B cell (primary cell): ENCODE data around the gene KAZN. TPM values are rescaled to one million over a fixed set of nuclear protein-coding genes. Genes with fewer than 3 reads are reported as not detected.

Source experiments
- ATAC-seq: fragments of 200-7000 bp; cut with Tn5 transposase; one replicate; pipeline ENCODE4 v1.10.0; 2021; ENCODE audit warnings: low read depth, mild to moderate bottlenecking, moderate number of reproducible peaks, moderate library complexity
- CTCF ChIA-PET: fragments of 350-600 bp; sonication (Branson Sonifier 250); formaldehyde crosslinking; loops from one replicate; lab custom pipeline; 2021; ENCODE audit warnings: antibody characterized with exemption, inconsistent platforms; lab: Charles Lee
- POLR2A ChIA-PET: fragments of 350-600 bp; sonication (Branson Sonifier 250); formaldehyde crosslinking; loops from one replicate; lab custom pipeline; 2021; ENCODE audit warnings: antibody characterized with exemption; lab: Charles Lee
- DNase-seq: peaks from one replicate; pipeline ENCODE4 v3.0.0; 2013
- H2AFZ ChIP-seq: 2 replicates; pipeline ENCODE4 v1.6.1; 2012; ENCODE audit warnings: mild to moderate bottlenecking, low read depth, low read length; ENCODE audit not compliant: insufficient read depth, poor library complexity, severe bottlenecking
- H3K27ac ChIP-seq, 2 donors: 1 replicate in 1 of 2; 2 replicates in 1 of 2; pipeline ENCODE4 v1.5.1; 2012 to 2013; ENCODE audit warnings: low read length in 2 of 2, mild to moderate bottlenecking in 2 of 2, moderate library complexity in 1 of 2
- H3K27me3 ChIP-seq, 4 experiments: fragments of 200-600 bp in 1 of 4; sonication (generic) in 1 of 4; replicated peaks in 1 of 4; 1 replicate in 2 of 4; 2 replicates in 2 of 4; pipeline versions ENCODE4 v1.6.1 to v1.7.0; 2013 to 2016; ENCODE audit warnings: low read length in 3 of 4, mild to moderate bottlenecking in 2 of 4, mixed read lengths in 1 of 4, moderate library complexity in 1 of 4; ENCODE audit not compliant: insufficient read depth in 4 of 4, control insufficient read depth in 3 of 4; ENCODE audit errors: control extremely low read depth in 1 of 4
- H3K36me3 ChIP-seq, 2 experiments: replicated peaks in 1 of 2; 1 replicate in 1 of 2; 2 replicates in 1 of 2; pipeline versions ENCODE4 v1.6.1 to v1.7.1; 2013; ENCODE audit warnings: low read length in 1 of 2; ENCODE audit not compliant: insufficient read depth in 2 of 2, control insufficient read depth in 1 of 2; ENCODE audit errors: control extremely low read depth in 1 of 2, extremely low read depth in 1 of 2
- H3K4me1 ChIP-seq, 2 donors: fragments of 200-600 bp in 1 of 2; sonication (generic) in 1 of 2; 1 replicate in 1 of 2; 2 replicates in 1 of 2; pipeline versions ENCODE4 v1.5.1 to v1.6.1; 2013 to 2017; ENCODE audit warnings: low read length in 2 of 2; ENCODE audit not compliant: control insufficient read depth in 2 of 2, insufficient read depth in 2 of 2
- H3K4me2 ChIP-seq: replicated peaks from 2 replicates; pipeline ENCODE3; 2012; ENCODE audit warnings: mild to moderate bottlenecking, low read depth, low read length; ENCODE audit not compliant: poor library complexity, severe bottlenecking
- H3K4me3 ChIP-seq, 5 experiments: fragments of 200-600 bp in 1 of 5; sonication (generic) in 1 of 5; 1 replicate in 3 of 5; 2 replicates in 2 of 5; pipeline versions ENCODE4 v1.5.1 to v1.7.0; 2011 to 2016; ENCODE audit warnings: low read length in 4 of 5, mild to moderate bottlenecking in 4 of 5, low read depth in 2 of 5, control low read depth in 1 of 5, moderate library complexity in 1 of 5; ENCODE audit not compliant: insufficient read depth in 1 of 5; ENCODE audit errors: control extremely low read depth in 1 of 5, extremely low read depth in 1 of 5
- H3K79me2 ChIP-seq: fragments of 200-600 bp; sonication (generic); one replicate; pipeline ENCODE4 v1.6.0; 2016; ENCODE audit warnings: low read length; ENCODE audit not compliant: control insufficient read depth, insufficient read depth
- H3K9ac ChIP-seq: fragments of 200-600 bp; sonication (generic); 2 replicates; pipeline ENCODE4 v1.6.1; 2017; ENCODE audit warnings: mild to moderate bottlenecking, low read length, moderate library complexity
- H3K9me3 ChIP-seq, 3 donors: one replicate each; pipeline versions ENCODE4 v1.6.1 to v1.7.1; 2013; ENCODE audit warnings: low read length in 2 of 3; ENCODE audit not compliant: control insufficient read depth in 2 of 3, insufficient read depth in 1 of 3; ENCODE audit errors: control extremely low read depth in 1 of 3
- H4K20me1 ChIP-seq: 2 replicates; pipeline ENCODE4 v1.6.0; 2012; ENCODE audit warnings: mild to moderate bottlenecking, low read length; ENCODE audit not compliant: insufficient read depth, control insufficient read depth, poor library complexity, severe bottlenecking
- H3K27ac Mint-ChIP-seq: one replicate; pipeline ENCODE4 v1.8.0; 2021; ENCODE audit warnings: mixed read lengths
- H3K27me3 Mint-ChIP-seq: one replicate; pipeline ENCODE4 v1.8.0; 2021; ENCODE audit warnings: mixed read lengths
- H3K4me1 Mint-ChIP-seq: one replicate; pipeline ENCODE4 v1.8.0; 2021; ENCODE audit warnings: mixed read lengths
- H3K4me3 Mint-ChIP-seq: one replicate; pipeline ENCODE4 v1.8.0; 2021; ENCODE audit warnings: mixed read lengths
- H3K9me3 Mint-ChIP-seq: one replicate; pipeline ENCODE4 v1.8.0; 2022; ENCODE audit warnings: mixed read lengths; ENCODE audit not compliant: insufficient read depth
- EZH2 ChIP-seq: IDR thresholded peaks from 2 replicates; pipeline ENCODE4 v1.6.1; 2012; ENCODE audit warnings: borderline replicate concordance, low read depth, mild to moderate bottlenecking, moderate library complexity, low read length; ENCODE audit not compliant: insufficient read depth, poor library complexity, severe bottlenecking
- WGBS: methylation state at CpG from one replicate; pipeline ENCODE4 v1.1.5; 2013; ENCODE audit warnings: missing lambda C conversion rate; ENCODE audit not compliant: insufficient coverage; 5-methylcytosine and 5-hydroxymethylcytosine counted together
- intact Hi-C: fragments of 100-400 bp; cut with micrococcal nuclease; formaldehyde crosslinking; loops from one replicate; pipeline ENCODE4 v1.10.0; 2022
- polyA plus RNA-seq: library from polyadenylated mRNA; depleted of rRNA; stranded (reverse); fragments of >200 nt; gene quantifications from 2 replicates; pipeline ENCODE4 v1.2.3, GENCODE V29; 2012
- total RNA-seq, 2 donors: library from RNA; stranded (reverse); fragments of 120-200 nt in 1 of 2; gene quantifications; 1 replicate in 1 of 2; 2 replicates in 1 of 2; pipeline versions ENCODE4 v1.2.3 to v1.2.4, GENCODE V29; 2013 to 2022
- TF ChIP-seq, protein P1 (sequence below): fragments of 200-600 bp; IDR thresholded peaks from one replicate; pipeline ENCODE4 v1.8.0; 2022; ENCODE audit warnings: antibody characterized with exemption, mild to moderate bottlenecking

KAZN gene
- total and polyA plus RNA-seq, 2 donors (not counting 1 experiment from before 2014, with no cell fraction given), result 0.13 to 0.39 TPM

DNA sequence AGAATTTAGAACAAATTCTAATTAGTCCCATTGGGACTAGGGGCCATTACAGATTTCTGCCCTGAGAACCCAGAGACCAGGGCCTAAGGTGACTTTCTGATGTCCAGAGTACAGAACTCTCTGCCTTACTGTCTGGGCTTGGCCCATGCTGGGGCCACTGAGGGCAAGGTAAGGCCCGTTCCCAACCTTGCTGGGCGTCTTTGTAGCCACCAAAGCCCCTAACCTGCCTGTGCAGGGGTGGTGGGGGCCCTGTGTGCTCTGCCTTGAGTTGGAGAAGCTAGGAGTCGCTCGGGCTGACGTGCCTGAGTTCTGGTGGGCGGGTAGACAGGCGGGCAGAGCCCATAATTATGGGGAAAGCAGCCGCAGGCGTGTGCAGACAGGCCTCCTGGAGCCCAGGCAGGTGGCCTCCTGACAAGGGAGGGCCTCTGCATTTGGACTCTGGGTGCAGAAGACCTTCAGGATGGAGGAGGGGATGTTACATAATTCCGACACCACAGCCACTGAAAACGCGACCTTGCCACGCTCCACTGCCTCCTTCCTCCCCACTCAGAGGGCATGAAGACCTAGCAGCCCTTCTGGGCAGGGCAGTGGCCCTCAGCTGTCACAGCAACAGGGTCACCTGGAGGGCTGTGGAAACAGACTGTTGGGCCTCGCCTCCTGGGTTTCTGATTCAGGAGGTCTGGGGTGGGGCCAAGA lies 315.1 kb downstream of the KAZN start:
- no peaks in the 10 kb centered on the region for H3K36me3 ChIP-seq
- TF ChIP-seq, protein P1, sequence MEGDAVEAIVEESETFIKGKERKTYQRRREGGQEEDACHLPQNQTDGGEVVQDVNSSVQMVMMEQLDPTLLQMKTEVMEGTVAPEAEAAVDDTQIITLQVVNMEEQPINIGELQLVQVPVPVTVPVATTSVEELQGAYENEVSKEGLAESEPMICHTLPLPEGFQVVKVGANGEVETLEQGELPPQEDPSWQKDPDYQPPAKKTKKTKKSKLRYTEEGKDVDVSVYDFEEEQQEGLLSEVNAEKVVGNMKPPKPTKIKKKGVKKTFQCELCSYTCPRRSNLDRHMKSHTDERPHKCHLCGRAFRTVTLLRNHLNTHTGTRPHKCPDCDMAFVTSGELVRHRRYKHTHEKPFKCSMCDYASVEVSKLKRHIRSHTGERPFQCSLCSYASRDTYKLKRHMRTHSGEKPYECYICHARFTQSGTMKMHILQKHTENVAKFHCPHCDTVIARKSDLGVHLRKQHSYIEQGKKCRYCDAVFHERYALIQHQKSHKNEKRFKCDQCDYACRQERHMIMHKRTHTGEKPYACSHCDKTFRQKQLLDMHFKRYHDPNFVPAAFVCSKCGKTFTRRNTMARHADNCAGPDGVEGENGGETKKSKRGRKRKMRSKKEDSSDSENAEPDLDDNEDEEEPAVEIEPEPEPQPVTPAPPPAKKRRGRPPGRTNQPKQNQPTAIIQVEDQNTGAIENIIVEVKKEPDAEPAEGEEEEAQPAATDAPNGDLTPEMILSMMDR, result no peak
- no peak for TF ChIP-seq EZH2
- intact Hi-C loops, result no loop called here
- DNase-seq (no peak), ATAC-seq (no peak)
- no peak overlapping the region for H3K27ac ChIP-seq
- no peaks in the 10 kb centered on the region for H3K4me1 Mint-ChIP-seq
- H3K4me2 ChIP-seq, result no peak overlapping the region
- no peaks in the 10 kb centered on the region for H3K9me3 ChIP-seq
- CTCF ChIA-PET, result interaction anchor here (0.6 kb wide), 1 partner anchor 27 kb away, joined by 3 read pairs; no protein-coding TSS in a partner anchor
- H3K9me3 Mint-ChIP-seq, result no peaks in the 10 kb centered on the region
- no peak overlapping the region for H3K4me3 ChIP-seq
- POLR2A ChIA-PET, result no interaction called here
- no peaks in the 10 kb centered on the region for H3K79me2 ChIP-seq
- no peaks in the 10 kb centered on the region for H3K4me1 ChIP-seq
- peaks cover 6% of the 10 kb centered on the region for H3K27me3 Mint-ChIP-seq
- H3K27ac Mint-ChIP-seq, result no peak overlapping the region
- H4K20me1 ChIP-seq, result no peaks in the 10 kb centered on the region
- no peak overlapping the region for H3K4me3 Mint-ChIP-seq
- no peak overlapping the region for H3K9ac ChIP-seq
- H3K27me3 ChIP-seq, result no peaks in the 10 kb centered on the region
- WGBS, result 65% methylated on average over 14 of the region's 14 CpGs
- H2AFZ ChIP-seq, result no peak overlapping the region

DNA sequence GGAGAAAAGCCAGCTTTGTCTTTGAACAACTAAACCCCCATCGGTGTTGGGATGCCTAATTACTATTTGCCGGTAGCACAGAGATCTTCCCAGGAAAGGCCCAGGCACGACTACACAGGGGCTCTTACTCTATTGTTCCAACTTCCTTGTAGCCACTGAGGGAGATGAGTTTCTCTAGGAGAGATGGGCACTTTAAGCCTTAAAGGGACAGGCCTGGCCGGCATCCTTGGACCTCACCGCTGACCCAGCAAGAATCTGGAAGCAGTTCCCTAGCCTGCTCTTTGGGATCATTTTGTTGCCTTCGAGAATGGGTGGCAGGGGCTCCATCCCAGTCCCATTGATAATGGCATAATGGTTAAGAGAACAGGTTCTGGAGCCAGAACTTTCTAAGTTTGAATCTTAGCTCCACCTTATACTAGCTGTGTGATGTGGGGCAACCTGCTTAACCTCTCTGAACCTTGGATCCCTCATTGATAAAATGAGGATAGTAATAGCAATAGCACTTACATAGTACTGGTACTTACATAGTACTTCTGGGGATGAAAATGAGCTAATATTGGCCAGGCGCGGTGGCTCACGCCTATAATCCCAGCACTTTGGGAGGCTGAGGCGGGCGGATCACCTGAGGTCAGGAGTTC lies 316.0 kb downstream of the KAZN start:
- Histone ChIP-seq H4K20me1 (no peaks in the 10 kb centered on the region), H3K79me2 (no peaks in the 10 kb centered on the region), H3K4me2 (no peak overlapping the region), H3K9ac (no peak overlapping the region), H3K27ac (no peak overlapping the region), H3K4me1 (no peaks in the 10 kb centered on the region), H3K27me3 (no peaks in the 10 kb centered on the region), H3K4me3 (no peak overlapping the region), H2AFZ (no peak overlapping the region), H3K36me3 (no peaks in the 10 kb centered on the region), H3K9me3 (no peaks in the 10 kb centered on the region)
- H3K27me3 Mint-ChIP-seq, result peaks cover 10% of the 10 kb centered on the region
- no peak overlapping the region for H3K27ac Mint-ChIP-seq
- intact Hi-C loops, result no loop called here
- H3K9me3 Mint-ChIP-seq, result no peaks in the 10 kb centered on the region
- ChIA-PET POLR2A (no interaction called here), CTCF (no interaction called here)
- no peak overlapping the region for H3K4me3 Mint-ChIP-seq
- TF ChIP-seq EZH2, result no peak
- TF ChIP-seq, protein P1, result no peak
- WGBS, result 77% methylated on average over 5 of the region's 11 CpGs
- H3K4me1 Mint-ChIP-seq, result no peaks in the 10 kb centered on the region
- ATAC-seq, result no peak
- DNase-seq, result no peak
